ENCODE results near the gene PSMD4.

The PSMD4 gene

GRCh38 chr1:151292207-151293030, 37.9 kb downstream of the PSMD4 start:
- Histone ChIP-seq H3K4me3 (ENCODE audit: low read length in 2 of 2) (no peak overlapping the region), H3K27ac (replicated peaks; ENCODE audit: low read length) (peak overlapping the region; percentile 33), H3K18ac (ENCODE audit: low read length) (peak overlapping the region; percentile 45), H2BK5ac (ENCODE audit: low read length) (no peak overlapping the region), H4K91ac (ENCODE audit: low read depth, low read length, poor library complexity) (no peak overlapping the region), H3K4me2 (ENCODE audit: insufficient read depth, low read length, poor library complexity, severe bottlenecking) (no peak overlapping the region), H2AK5ac (ENCODE audit: low read depth, low read length) (peak overlapping the region; percentile 49), H3K36me3 (replicated peaks in 1 of 2; ENCODE audit: control insufficient read depth in 2 of 2, insufficient read depth in 2 of 2, low read length in 2 of 2) (peaks cover 49 to 92% of the 10 kb centered on the region in 2 donors), H3K9me3 (replicated peaks in 1 of 2; ENCODE audit: control insufficient read depth in 2 of 2, insufficient read depth in 1 of 2, low read depth in 1 of 2, low read length in 2 of 2) (no peaks in the 10 kb centered on the region), H3K23ac (ENCODE audit: low read depth, low read length, poor library complexity) (no peak overlapping the region), H3K9ac (ENCODE audit: low read depth, low read length, poor library complexity) (no peak overlapping the region), H2BK120ac (ENCODE audit: low read depth, low read length) (no peak overlapping the region), H3K4ac (ENCODE audit: low read length) (no peak overlapping the region), H3K27me3 (ENCODE audit: control insufficient read depth in 3 of 3, insufficient read depth in 3 of 3, low read depth in 1 of 3, low read length in 3 of 3) (no peaks in the 10 kb centered on the region), H3K79me1 (ENCODE audit: low read depth, low read length) (peaks cover 18% of the 10 kb centered on the region), H3K4me1 (ENCODE audit: control insufficient read depth in 2 of 2, insufficient read depth in 1 of 2, low read depth in 1 of 2, low read length in 2 of 2) (peaks cover 9 to 16% of the 10 kb centered on the region in 2 donors), H3K14ac (ENCODE audit: low read length) (no peak overlapping the region), H2AFZ (ENCODE audit: low read length) (no peak overlapping the region), H4K8ac (ENCODE audit: low read depth, low read length) (peak overlapping the region; percentile 57), H2BK12ac (ENCODE audit: low read length) (no peak overlapping the region), H2BK15ac (ENCODE audit: low read length) (no peak overlapping the region)
- no CpG with 5 or more reads among the region's 13 CpGs for WGBS, 2 donors (ENCODE audit: extremely low coverage in 2 of 2, insufficient read length in 2 of 2, insufficient replicate concordance in 1 of 2)
- DNase-seq (ENCODE audit: low spot score) = no peak

DNA sequence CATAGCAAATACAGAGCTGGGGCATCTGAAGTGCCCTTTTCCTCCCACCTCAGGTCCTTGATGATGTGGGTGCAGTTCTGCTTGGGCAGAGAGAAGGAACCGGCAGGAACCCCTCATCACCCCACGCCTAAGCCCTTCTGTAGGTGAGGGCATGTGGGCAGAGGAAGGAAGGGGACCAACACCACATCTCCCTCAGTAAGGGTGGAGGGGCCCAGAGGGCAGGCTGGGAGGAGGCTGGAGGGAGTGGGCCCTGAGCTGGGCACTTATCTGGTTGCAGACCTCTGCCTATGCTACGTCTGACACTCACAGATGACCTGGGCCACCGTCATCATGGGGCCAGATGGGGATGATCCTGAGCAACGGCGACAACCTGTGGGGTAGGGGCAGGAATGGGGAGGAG, 38.6 kb downstream of the PSMD4 start:
- H3K4me2 ChIP-seq (ENCODE audit: insufficient read depth, low read length, poor library complexity, severe bottlenecking) = no peak overlapping the region
- no peak overlapping the region for H3K27ac ChIP-seq (replicated peaks; ENCODE audit: low read length)
- DNase-seq (ENCODE audit: low spot score) = no peak
- H3K14ac ChIP-seq (ENCODE audit: low read length) = no peak overlapping the region
- no peak overlapping the region for H3K9ac ChIP-seq (ENCODE audit: low read depth, low read length, poor library complexity)
- peaks cover 11% of the 10 kb centered on the region for H3K79me1 ChIP-seq (ENCODE audit: low read depth, low read length)
- peak overlapping the region; percentile 41 for H2BK15ac ChIP-seq (ENCODE audit: low read length)
- H3K4me3 ChIP-seq (ENCODE audit: low read length in 2 of 2) = no peak overlapping the region
- H3K4ac ChIP-seq (ENCODE audit: low read length) = no peak overlapping the region
- H4K91ac ChIP-seq (ENCODE audit: low read depth, low read length, poor library complexity) = no peak overlapping the region
- H3K23ac ChIP-seq (ENCODE audit: low read depth, low read length, poor library complexity) = no peak overlapping the region
- H4K8ac ChIP-seq (ENCODE audit: low read depth, low read length) = no peak overlapping the region
- no peak overlapping the region for H2BK120ac ChIP-seq (ENCODE audit: low read depth, low read length)
- no CpG with 5 or more reads among the region's 6 CpGs for WGBS, 2 donors (ENCODE audit: extremely low coverage in 2 of 2, insufficient read length in 2 of 2, insufficient replicate concordance in 1 of 2)
- no peak overlapping the region for H2BK5ac ChIP-seq (ENCODE audit: low read length)
- peaks cover 46 to 91% of the 10 kb centered on the region in 2 donors for H3K36me3 ChIP-seq (replicated peaks in 1 of 2; ENCODE audit: control insufficient read depth in 2 of 2, insufficient read depth in 2 of 2, low read length in 2 of 2)
- H2AK5ac ChIP-seq (ENCODE audit: low read depth, low read length) = no peak overlapping the region
- no peak overlapping the region for H3K18ac ChIP-seq (ENCODE audit: low read length)
- H3K4me1 ChIP-seq (ENCODE audit: control insufficient read depth in 2 of 2, insufficient read depth in 1 of 2, low read depth in 1 of 2, low read length in 2 of 2) = peaks cover 9 to 16% of the 10 kb centered on the region in 2 donors
- H2AFZ ChIP-seq (ENCODE audit: low read length) = no peak overlapping the region
- H3K9me3 ChIP-seq (replicated peaks in 1 of 2; ENCODE audit: control insufficient read depth in 2 of 2, insufficient read depth in 1 of 2, low read depth in 1 of 2, low read length in 2 of 2) = no peaks in the 10 kb centered on the region
- no peak overlapping the region for H2BK12ac ChIP-seq (ENCODE audit: low read length)
- no peaks in the 10 kb centered on the region for H3K27me3 ChIP-seq (ENCODE audit: control insufficient read depth in 3 of 3, insufficient read depth in 3 of 3, low read depth in 1 of 3, low read length in 3 of 3)

GRCh38 chr1:151294742-151295462, 40.4 kb downstream of the PSMD4 start:
- H2AFZ ChIP-seq (ENCODE audit: low read length) = no peak overlapping the region
- H3K36me3 ChIP-seq (replicated peaks in 1 of 2; ENCODE audit: control insufficient read depth in 2 of 2, insufficient read depth in 2 of 2, low read length in 2 of 2) = peaks cover 36 to 91% of the 10 kb centered on the region in 2 donors
- no peak overlapping the region for H2BK15ac ChIP-seq (ENCODE audit: low read length)
- H4K8ac ChIP-seq (ENCODE audit: low read depth, low read length) = no peak overlapping the region
- no peak overlapping the region for H2BK120ac ChIP-seq (ENCODE audit: low read depth, low read length)
- H3K14ac ChIP-seq (ENCODE audit: low read length) = no peak overlapping the region
- no peak overlapping the region for H3K18ac ChIP-seq (ENCODE audit: low read length)
- H3K4me2 ChIP-seq (ENCODE audit: insufficient read depth, low read length, poor library complexity, severe bottlenecking) = no peak overlapping the region
- H3K9ac ChIP-seq (ENCODE audit: low read depth, low read length, poor library complexity) = no peak overlapping the region
- H4K91ac ChIP-seq (ENCODE audit: low read depth, low read length, poor library complexity) = no peak overlapping the region
- no peak overlapping the region for H2AK5ac ChIP-seq (ENCODE audit: low read depth, low read length)
- H3K4ac ChIP-seq (ENCODE audit: low read length) = no peak overlapping the region
- H3K23ac ChIP-seq (ENCODE audit: low read depth, low read length, poor library complexity) = no peak overlapping the region
- H3K4me1 ChIP-seq (ENCODE audit: control insufficient read depth in 2 of 2, insufficient read depth in 1 of 2, low read depth in 1 of 2, low read length in 2 of 2) = peaks cover 9 to 16% of the 10 kb centered on the region in 2 donors
- no CpG with 5 or more reads among the region's 2 CpGs for WGBS, 2 donors (ENCODE audit: extremely low coverage in 2 of 2, insufficient read length in 2 of 2, insufficient replicate concordance in 1 of 2)
- no peak overlapping the region for H2BK12ac ChIP-seq (ENCODE audit: low read length)
- H3K79me1 ChIP-seq (ENCODE audit: low read depth, low read length) = peaks cover 4% of the 10 kb centered on the region
- H3K9me3 ChIP-seq (replicated peaks in 1 of 2; ENCODE audit: control insufficient read depth in 2 of 2, insufficient read depth in 1 of 2, low read depth in 1 of 2, low read length in 2 of 2) = no peaks in the 10 kb centered on the region
- H3K27me3 ChIP-seq (ENCODE audit: control insufficient read depth in 3 of 3, insufficient read depth in 3 of 3, low read depth in 1 of 3, low read length in 3 of 3) = no peaks in the 10 kb centered on the region
- H2BK5ac ChIP-seq (ENCODE audit: low read length) = no peak overlapping the region
- no peak for DNase-seq (ENCODE audit: low spot score)
- H3K4me3 ChIP-seq (ENCODE audit: low read length in 2 of 2) = no peak overlapping the region
- peak overlapping the region; percentile 53 for H3K27ac ChIP-seq (replicated peaks; ENCODE audit: low read length)

DNA sequence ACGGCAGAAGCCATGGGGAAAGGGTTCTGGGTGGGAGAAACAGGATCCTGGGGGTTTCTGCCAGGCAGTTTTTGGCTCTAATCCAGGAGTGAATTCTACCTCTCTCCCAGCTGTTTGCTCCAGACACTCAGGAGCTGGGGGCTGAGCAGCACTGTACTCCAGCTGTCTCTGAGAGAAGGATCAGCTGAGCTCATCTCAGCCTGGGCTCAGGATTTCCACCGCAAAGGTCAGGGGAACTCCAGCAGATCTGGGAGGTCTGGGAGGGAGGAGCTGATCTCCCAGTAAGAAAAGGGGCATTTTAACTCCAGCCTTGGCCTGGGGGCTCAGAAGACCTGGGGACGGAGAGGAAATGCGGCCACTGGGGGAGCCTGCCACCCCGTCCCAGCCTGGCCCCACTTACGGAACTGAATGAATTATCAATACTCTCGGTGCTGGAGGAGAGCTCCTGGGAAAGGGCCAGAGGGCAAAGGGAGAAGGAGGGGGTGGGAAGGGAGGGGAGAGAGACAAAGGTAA, 55.3 kb downstream of the PSMD4 start:
- Histone ChIP-seq H3K18ac (ENCODE audit: low read length) (peak overlapping the region; percentile 32), H3K9ac (ENCODE audit: low read depth, low read length, poor library complexity) (no peak overlapping the region), H3K36me3 (replicated peaks in 1 of 2; ENCODE audit: control insufficient read depth in 2 of 2, insufficient read depth in 2 of 2, low read length in 2 of 2) (peaks cover 30 to 95% of the 10 kb centered on the region in 2 donors), H3K4ac (ENCODE audit: low read length) (no peak overlapping the region), H4K91ac (ENCODE audit: low read depth, low read length, poor library complexity) (no peak overlapping the region), H3K23ac (ENCODE audit: low read depth, low read length, poor library complexity) (no peak overlapping the region), H3K4me1 (ENCODE audit: control insufficient read depth in 2 of 2, insufficient read depth in 1 of 2, low read depth in 1 of 2, low read length in 2 of 2) (peaks cover 3 to 22% of the 10 kb centered on the region in 2 donors), H2AK5ac (ENCODE audit: low read depth, low read length) (no peak overlapping the region), H2BK12ac (ENCODE audit: low read length) (no peak overlapping the region), H3K4me2 (ENCODE audit: insufficient read depth, low read length, poor library complexity, severe bottlenecking) (peak overlapping the region; percentile 32), H2BK5ac (ENCODE audit: low read length) (no peak overlapping the region), H3K9me3 (replicated peaks in 1 of 2; ENCODE audit: control insufficient read depth in 2 of 2, insufficient read depth in 1 of 2, low read depth in 1 of 2, low read length in 2 of 2) (no peaks in the 10 kb centered on the region), H3K27ac (replicated peaks; ENCODE audit: low read length) (peak overlapping the region; percentile 78), H3K79me1 (ENCODE audit: low read depth, low read length) (no peaks in the 10 kb centered on the region), H2AFZ (ENCODE audit: low read length) (no peak overlapping the region), H3K14ac (ENCODE audit: low read length) (no peak overlapping the region), H3K27me3 (ENCODE audit: control insufficient read depth in 3 of 3, insufficient read depth in 3 of 3, low read depth in 1 of 3, low read length in 3 of 3) (no peaks in the 10 kb centered on the region), H2BK15ac (ENCODE audit: low read length) (no peak overlapping the region), H4K8ac (ENCODE audit: low read depth, low read length) (no peak overlapping the region), H2BK120ac (ENCODE audit: low read depth, low read length) (no peak overlapping the region), H3K4me3 (ENCODE audit: low read length in 2 of 2) (no peak overlapping the region)
- DNase-seq (ENCODE audit: low spot score) = no peak
- no CpG with 5 or more reads among the region's 7 CpGs for WGBS, 2 donors (ENCODE audit: extremely low coverage in 2 of 2, insufficient read length in 2 of 2, insufficient replicate concordance in 1 of 2)

Data from neuronal stem cell (in vitro differentiated cells).